Measurements from ENCODE around the gene ANKRD9.

ANKRD9 gene

DNA sequence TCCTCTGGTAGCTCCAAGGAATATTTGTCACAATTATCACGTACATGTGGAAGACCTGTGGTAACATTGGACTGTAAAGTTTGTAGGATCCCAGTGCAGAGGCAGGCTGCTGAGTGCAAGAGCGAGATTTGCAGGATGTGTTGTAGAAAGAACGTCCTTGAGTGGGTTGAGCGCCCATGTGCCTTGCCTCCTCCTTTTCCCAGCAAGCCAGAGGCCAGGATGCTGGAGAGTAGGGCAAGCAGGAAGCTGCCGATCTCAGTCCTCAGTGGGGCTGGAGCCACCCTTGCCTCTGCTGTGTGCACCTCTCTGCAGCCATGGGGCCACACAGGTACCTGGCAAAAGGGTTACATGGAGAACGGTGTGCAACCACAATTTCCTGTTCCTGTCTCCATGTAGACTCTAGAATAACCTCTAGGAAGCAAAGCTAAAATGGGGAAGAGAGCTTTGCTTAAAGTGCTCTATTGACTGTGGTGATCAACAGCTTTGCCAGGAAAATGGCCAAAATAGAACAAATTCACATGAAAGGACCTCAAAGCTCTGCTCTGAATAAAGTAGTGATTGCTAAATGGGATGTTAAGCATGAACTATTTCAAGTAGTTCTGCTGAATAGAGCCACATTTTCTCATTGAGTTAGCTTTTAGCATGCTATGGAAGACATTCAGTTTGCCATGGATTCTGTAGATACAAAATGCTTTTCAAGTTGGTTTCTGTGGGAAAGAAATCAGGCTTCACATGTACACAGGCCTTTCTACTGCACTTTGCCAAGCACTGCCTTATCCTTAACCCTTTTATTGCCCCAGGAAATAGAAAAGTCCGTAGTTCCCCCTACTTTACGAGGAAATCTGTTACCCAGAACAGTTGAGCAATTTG lies 37.4 kb downstream of the ANKRD9 start:
- TF ChIP-seq, protein P1, sequence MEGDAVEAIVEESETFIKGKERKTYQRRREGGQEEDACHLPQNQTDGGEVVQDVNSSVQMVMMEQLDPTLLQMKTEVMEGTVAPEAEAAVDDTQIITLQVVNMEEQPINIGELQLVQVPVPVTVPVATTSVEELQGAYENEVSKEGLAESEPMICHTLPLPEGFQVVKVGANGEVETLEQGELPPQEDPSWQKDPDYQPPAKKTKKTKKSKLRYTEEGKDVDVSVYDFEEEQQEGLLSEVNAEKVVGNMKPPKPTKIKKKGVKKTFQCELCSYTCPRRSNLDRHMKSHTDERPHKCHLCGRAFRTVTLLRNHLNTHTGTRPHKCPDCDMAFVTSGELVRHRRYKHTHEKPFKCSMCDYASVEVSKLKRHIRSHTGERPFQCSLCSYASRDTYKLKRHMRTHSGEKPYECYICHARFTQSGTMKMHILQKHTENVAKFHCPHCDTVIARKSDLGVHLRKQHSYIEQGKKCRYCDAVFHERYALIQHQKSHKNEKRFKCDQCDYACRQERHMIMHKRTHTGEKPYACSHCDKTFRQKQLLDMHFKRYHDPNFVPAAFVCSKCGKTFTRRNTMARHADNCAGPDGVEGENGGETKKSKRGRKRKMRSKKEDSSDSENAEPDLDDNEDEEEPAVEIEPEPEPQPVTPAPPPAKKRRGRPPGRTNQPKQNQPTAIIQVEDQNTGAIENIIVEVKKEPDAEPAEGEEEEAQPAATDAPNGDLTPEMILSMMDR (IDR thresholded peaks at IDR 0.05; ENCODE audit: low read depth, low read length) = no peak
- no peak for DNase-seq (ENCODE audit: low read depth in 2 of 2)
- no peak overlapping the region for H3K4me3 ChIP-seq (replicated peaks in 1 of 2; ENCODE audit: low read depth in 2 of 2, low read length in 2 of 2)

DNA sequence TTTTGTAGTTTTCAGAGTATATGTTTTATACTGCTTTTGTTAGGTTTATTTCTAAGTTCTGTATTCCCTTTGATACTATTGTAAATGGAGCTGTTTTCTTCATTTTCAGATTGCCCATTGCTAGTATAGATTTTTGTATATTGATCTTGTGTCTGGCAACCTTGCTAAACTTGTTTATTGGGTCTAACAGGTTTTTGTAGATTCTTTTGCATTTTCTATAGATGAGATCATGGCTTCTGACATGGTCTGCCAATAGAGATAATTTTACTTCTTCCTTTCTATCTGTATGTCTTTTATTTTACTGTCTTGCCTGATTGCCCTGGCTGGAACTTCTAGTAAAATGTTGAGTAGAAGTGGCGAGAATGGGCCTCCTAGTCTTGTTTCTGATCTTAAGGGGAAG lies 40.3 kb downstream of the ANKRD9 start:
- TF ChIP-seq, protein P1 (IDR thresholded peaks at IDR 0.05; ENCODE audit: low read depth, low read length) = no peak
- H3K4me3 ChIP-seq (replicated peaks in 1 of 2; ENCODE audit: low read depth in 2 of 2, low read length in 2 of 2) = no peak overlapping the region
- no peak for DNase-seq (ENCODE audit: low read depth in 2 of 2)

DNA sequence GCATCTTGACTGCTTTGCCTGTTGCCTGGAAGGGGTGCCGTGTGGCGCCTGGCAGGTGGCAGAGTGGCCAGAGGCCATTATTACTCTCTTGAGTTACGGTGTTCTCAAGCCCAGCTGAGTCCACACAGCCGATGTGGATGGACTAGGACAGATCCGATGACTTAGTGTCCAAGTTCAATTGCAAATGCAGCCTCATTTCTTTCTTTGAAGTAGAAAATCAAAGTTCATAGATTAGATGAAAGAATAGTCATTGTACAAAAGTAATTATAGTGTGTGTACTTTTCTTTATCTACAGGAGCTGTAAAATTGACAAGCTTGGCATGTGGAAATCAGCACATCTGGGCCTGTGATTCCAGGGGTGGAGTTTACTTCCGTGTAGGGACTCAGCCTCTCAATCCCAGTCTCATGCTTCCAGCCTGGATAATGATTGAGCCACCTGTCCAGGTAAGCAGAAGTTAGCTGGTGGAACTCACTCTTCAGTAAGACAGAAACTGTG lies 44.7 kb downstream of the ANKRD9 start:
- no peak for DNase-seq (ENCODE audit: low read depth in 2 of 2)
- TF ChIP-seq, protein P1 (IDR thresholded peaks at IDR 0.05; ENCODE audit: low read depth, low read length) = no peak
- H3K4me3 ChIP-seq (replicated peaks in 1 of 2; ENCODE audit: low read depth in 2 of 2, low read length in 2 of 2) = no peak overlapping the region

DNA sequence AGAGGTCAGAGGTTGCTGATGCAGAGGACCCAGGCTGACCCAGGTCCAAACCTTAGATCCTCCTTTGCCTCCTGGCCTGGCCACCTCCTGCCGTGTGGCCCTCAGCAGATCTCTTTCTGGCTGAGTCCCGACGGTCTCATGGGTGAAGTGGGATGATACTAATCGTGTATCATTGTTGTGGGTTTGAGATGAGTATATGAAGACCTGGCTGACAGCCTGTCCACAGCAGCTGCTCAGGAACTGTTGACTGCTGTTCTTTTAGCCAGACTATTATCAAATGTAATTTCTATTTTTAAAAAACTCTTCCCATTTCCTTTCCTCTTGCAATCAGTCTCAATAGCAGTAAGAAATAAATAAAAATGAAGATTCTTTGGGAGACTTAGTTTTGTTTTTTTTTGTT lies 45.6 kb downstream of the ANKRD9 start:
- DNase-seq (ENCODE audit: low read depth in 2 of 2) = no peak

DNA sequence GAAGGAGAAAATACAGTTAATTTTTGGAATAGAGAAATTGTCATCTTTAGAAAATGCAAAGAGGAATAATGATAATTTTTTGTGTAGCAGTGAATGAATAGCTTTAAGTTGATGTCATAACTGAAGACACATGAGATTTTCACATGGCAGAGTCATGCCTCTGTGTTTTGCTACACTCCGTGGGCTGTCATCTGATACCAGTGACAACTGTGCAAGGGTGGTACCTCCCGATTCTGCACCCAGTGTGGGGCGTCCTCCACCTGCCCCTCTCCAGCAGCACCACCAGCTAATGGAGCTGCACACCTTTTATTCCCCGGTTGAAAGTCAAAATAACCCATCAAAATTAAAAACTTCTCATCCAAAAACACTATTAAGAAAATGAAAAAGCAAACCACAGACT lies 47.2 kb downstream of the ANKRD9 start:
- TF ChIP-seq, protein P1 (IDR thresholded peaks at IDR 0.05; ENCODE audit: low read depth, low read length) = no peak
- DNase-seq (ENCODE audit: low read depth in 2 of 2) = no peak
- no peak overlapping the region for H3K4me3 ChIP-seq (replicated peaks in 1 of 2; ENCODE audit: low read depth in 2 of 2, low read length in 2 of 2)

More for the DNA sequence above, 45.6 kb downstream of the ANKRD9 start:
- TF ChIP-seq, protein P1 (IDR thresholded peaks at IDR 0.05; ENCODE audit: low read depth, low read length) = no peak
- no peak overlapping the region for H3K4me3 ChIP-seq (replicated peaks in 1 of 2; ENCODE audit: low read depth in 2 of 2, low read length in 2 of 2)

DNA sequence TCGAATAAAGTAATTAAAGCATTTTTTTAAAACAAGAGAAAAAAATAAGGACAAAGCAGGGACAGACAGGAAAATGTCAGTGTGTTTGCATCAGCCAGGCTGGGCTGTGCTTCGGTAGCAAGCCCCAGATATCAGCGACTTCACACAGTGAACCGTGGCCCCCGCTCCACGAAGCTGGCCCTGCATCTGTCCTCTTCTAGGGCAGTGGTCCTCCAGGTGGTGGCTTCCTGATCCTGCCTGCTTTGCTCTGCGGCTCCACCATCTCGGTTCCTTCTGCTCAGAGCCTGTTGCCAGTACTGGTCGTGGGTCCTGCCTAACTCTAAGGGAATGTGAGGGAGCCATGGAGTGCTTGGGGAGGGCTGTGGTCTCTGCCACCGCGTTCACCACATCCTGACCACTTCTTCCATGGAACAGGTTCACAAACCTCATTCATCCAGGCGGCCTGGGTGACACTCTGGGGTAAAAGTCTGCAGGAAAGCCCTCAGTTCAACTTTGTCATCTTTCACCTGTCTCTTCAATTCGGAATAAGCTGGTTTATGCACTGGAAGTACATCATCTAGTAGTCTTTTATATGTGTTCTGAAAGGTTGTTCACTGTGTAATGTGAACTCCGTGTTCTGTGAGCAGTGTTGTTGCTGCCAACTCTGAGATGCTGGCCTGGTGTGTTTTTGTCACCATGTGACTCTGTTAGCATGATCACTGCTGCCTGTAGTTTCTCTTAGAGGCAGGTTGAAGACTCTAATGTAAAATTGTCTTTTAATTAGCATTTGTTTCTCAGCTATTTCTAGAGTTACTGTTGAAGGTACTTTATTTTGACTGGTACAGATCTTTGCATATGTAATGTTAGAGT lies 47.9 kb downstream of the ANKRD9 start:
- TF ChIP-seq, protein P1 (IDR thresholded peaks at IDR 0.05; ENCODE audit: low read depth, low read length) = no peak
- DNase-seq (ENCODE audit: low read depth in 2 of 2) = no peak
- H3K4me3 ChIP-seq (replicated peaks in 1 of 2; ENCODE audit: low read depth in 2 of 2, low read length in 2 of 2) = no peak overlapping the region
